Adrenal gland (tissue), 5 donors: ENCODE measurements around the gene CORO1A.

Experiments
- POLR2A ChIP-seq, 2 donors: fragments of 450-650 bp; IDR thresholded peaks; one replicate each; pipeline ENCODE4 v1.6.1; 2017; ENCODE audit warnings: antibody characterized with exemption in 2 of 2, mild to moderate bottlenecking in 2 of 2, moderate library complexity in 1 of 2
- TF ChIP-seq, protein P1 (sequence below), 6 experiments: fragments of 450-650 bp in 4 of 6; fragments of 200-600 bp in 2 of 6; sonication (generic) in 1 of 6; IDR thresholded peaks; 1 replicate in 5 of 6; 2 replicates in 1 of 6; pipeline versions ENCODE4 v1.5.1 to v1.8.0; 2016 to 2021; ENCODE audit warnings: antibody characterized with exemption in 6 of 6, mild to moderate bottlenecking in 2 of 6, moderate library complexity in 1 of 6
- donor health status: DM: no; HTN: no; CAD: no.

DNA sequence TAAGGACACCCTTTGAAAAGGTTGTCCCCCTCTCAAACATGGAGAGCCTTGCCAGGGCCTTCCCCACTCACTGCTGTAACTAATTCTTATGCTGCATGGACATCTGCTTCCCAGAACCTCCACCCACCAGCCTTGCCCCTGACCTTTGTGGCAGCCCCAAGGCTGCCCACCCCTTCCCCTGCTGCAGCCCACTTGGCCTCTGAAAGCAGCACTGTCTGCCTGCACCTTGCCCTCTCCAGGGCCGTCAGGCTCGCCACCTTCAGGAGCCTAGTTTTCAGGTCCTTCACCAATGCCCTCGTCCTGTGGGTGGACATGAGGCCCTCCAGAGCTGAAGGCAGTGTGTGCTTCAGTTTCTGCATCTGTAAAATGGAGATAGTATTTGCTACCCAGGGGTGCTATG is 2.7 kb upstream of the CORO1A start:
- TF ChIP-seq, protein P1, sequence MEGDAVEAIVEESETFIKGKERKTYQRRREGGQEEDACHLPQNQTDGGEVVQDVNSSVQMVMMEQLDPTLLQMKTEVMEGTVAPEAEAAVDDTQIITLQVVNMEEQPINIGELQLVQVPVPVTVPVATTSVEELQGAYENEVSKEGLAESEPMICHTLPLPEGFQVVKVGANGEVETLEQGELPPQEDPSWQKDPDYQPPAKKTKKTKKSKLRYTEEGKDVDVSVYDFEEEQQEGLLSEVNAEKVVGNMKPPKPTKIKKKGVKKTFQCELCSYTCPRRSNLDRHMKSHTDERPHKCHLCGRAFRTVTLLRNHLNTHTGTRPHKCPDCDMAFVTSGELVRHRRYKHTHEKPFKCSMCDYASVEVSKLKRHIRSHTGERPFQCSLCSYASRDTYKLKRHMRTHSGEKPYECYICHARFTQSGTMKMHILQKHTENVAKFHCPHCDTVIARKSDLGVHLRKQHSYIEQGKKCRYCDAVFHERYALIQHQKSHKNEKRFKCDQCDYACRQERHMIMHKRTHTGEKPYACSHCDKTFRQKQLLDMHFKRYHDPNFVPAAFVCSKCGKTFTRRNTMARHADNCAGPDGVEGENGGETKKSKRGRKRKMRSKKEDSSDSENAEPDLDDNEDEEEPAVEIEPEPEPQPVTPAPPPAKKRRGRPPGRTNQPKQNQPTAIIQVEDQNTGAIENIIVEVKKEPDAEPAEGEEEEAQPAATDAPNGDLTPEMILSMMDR (IDR thresholded peaks at IDR 0.05): no peak
- TF ChIP-seq POLR2A (IDR thresholded peaks at IDR 0.05): no peak
